H9 (cell line): Measurements from ENCODE around the gene ZSCAN25. TPM values are rescaled to one million over a fixed set of nuclear protein-coding genes. Genes with fewer than 3 reads are reported as not detected.

Experiments
- DNase-seq: peaks from one replicate; pipeline ENCODE4 v3.0.0-alpha.2; 2017
- H2AFZ ChIP-seq: one replicate; pipeline ENCODE4 v1.6.1; 2013; ENCODE audit warnings: mild to moderate bottlenecking, low read length, control low read depth, moderate library complexity
- H2AK5ac ChIP-seq: 2 replicates; pipeline ENCODE4 v1.6.1; 2013; ENCODE audit warnings: low read length, control low read depth, mixed read lengths; ENCODE audit not compliant: insufficient read length
- H2BK120ac ChIP-seq: one replicate; pipeline ENCODE4 v1.6.1; 2013; ENCODE audit warnings: low read depth, mild to moderate bottlenecking, low read length, control low read depth, inconsistent platforms; ENCODE audit not compliant: poor library complexity, severe bottlenecking
- H2BK12ac ChIP-seq: 2 replicates; pipeline ENCODE4 v1.6.1; 2013; ENCODE audit warnings: low read length, control low read depth, mixed read lengths, low read depth; ENCODE audit not compliant: insufficient read length
- H2BK15ac ChIP-seq: 2 replicates; pipeline ENCODE4 v1.6.1; 2013; ENCODE audit warnings: low read depth, low read length, control low read depth
- H2BK20ac ChIP-seq: one replicate; pipeline ENCODE4 v1.6.1; 2013; ENCODE audit warnings: low read depth, mild to moderate bottlenecking, low read length, control low read depth, inconsistent platforms; ENCODE audit not compliant: poor library complexity, severe bottlenecking
- H2BK5ac ChIP-seq: 2 replicates; pipeline ENCODE4 v1.6.1; 2013; ENCODE audit warnings: low read length, control low read depth, mixed read lengths; ENCODE audit not compliant: insufficient read length
- H3K14ac ChIP-seq: 2 replicates; pipeline ENCODE4 v1.6.1; 2013; ENCODE audit warnings: low read length, control low read depth; ENCODE audit not compliant: insufficient read depth
- H3K18ac ChIP-seq: 2 replicates; pipeline ENCODE4 v1.6.1; 2013; ENCODE audit warnings: low read depth, mild to moderate bottlenecking, mixed read lengths, low read length, control low read depth; ENCODE audit not compliant: insufficient read length
- H3K23ac ChIP-seq: 2 replicates; pipeline ENCODE4 v1.6.1; 2013; ENCODE audit warnings: low read length, control low read depth, mixed read lengths, low read depth; ENCODE audit not compliant: insufficient read length
- H3K23me2 ChIP-seq: 2 replicates; pipeline ENCODE4 v1.6.1; 2013; ENCODE audit warnings: low read depth, mild to moderate bottlenecking, mixed read lengths, low read length, control low read depth; ENCODE audit not compliant: insufficient read length, poor library complexity, severe bottlenecking
- H3K27ac ChIP-seq: 2 replicates; pipeline ENCODE4 v1.5.1; 2013; ENCODE audit warnings: low read length, control low read depth, mixed read lengths, low read depth; ENCODE audit not compliant: insufficient read length
- H3K27me3 ChIP-seq: 2 replicates; pipeline ENCODE4 v1.6.1; 2013; ENCODE audit warnings: low read length, control low read depth, inconsistent platforms; ENCODE audit not compliant: insufficient read depth
- H3K4ac ChIP-seq: 2 replicates; pipeline ENCODE4 v1.6.1; 2013; ENCODE audit warnings: low read depth, mild to moderate bottlenecking, control low read depth, inconsistent platforms, low read length, moderate library complexity
- H3K4me1 ChIP-seq: 2 replicates; pipeline ENCODE4 v1.6.1; 2013; ENCODE audit warnings: low read length, control low read depth, inconsistent platforms; ENCODE audit not compliant: insufficient read depth
- H3K4me2 ChIP-seq: 2 replicates; pipeline ENCODE4 v1.6.1; 2013; ENCODE audit warnings: low read length, control low read depth, mixed read lengths; ENCODE audit not compliant: insufficient read length, insufficient read depth
- H3K56ac ChIP-seq: 2 replicates; pipeline ENCODE4 v1.6.1; 2013; ENCODE audit warnings: low read depth, mild to moderate bottlenecking, mixed read lengths, low read length, control low read depth; ENCODE audit not compliant: insufficient read length
- H3K79me1 ChIP-seq: 2 replicates; pipeline ENCODE4 v1.6.1; 2013; ENCODE audit warnings: low read depth, mild to moderate bottlenecking, moderate library complexity, low read length, control low read depth, inconsistent platforms; ENCODE audit not compliant: insufficient read depth, poor library complexity, severe bottlenecking
- H3K79me2 ChIP-seq: 2 replicates; pipeline ENCODE4 v1.6.1; 2013; ENCODE audit warnings: low read length, control low read depth, inconsistent platforms; ENCODE audit not compliant: insufficient read depth
- H3K9ac ChIP-seq: 2 replicates; pipeline ENCODE4 v1.6.1; 2013; ENCODE audit warnings: low read length, control low read depth, mixed read lengths; ENCODE audit not compliant: insufficient read length; ENCODE audit errors: extremely low read depth
- H3K9me3 ChIP-seq: one replicate; pipeline ENCODE4 v1.6.1; 2013; ENCODE audit warnings: low read depth, low read length, inconsistent platforms; ENCODE audit not compliant: control insufficient read depth
- H3T11ph ChIP-seq: one replicate; pipeline ENCODE4 v1.6.1; 2013; ENCODE audit warnings: mild to moderate bottlenecking, low read length, control low read depth, inconsistent platforms
- H4K20me1 ChIP-seq: one replicate; pipeline ENCODE4 v1.6.1; 2013; ENCODE audit not compliant: control insufficient read depth, insufficient read length, insufficient read depth
- H4K5ac ChIP-seq: 2 replicates; pipeline ENCODE4 v1.6.1; 2013; ENCODE audit warnings: low read depth, mild to moderate bottlenecking, mixed read lengths, low read length, control low read depth; ENCODE audit not compliant: insufficient read length
- H4K8ac ChIP-seq: replicated peaks from 2 replicates; pipeline ENCODE4 v1.6.1; 2013; ENCODE audit warnings: low read length, control low read depth, mixed read lengths, low read depth; ENCODE audit not compliant: insufficient read length
- H4K91ac ChIP-seq: 2 replicates; pipeline ENCODE4 v1.6.1; 2013; ENCODE audit warnings: low read depth, mild to moderate bottlenecking, moderate library complexity, mixed read lengths, low read length, control low read depth; ENCODE audit not compliant: insufficient read length
- H3K27ac Mint-ChIP-seq, 3 experiments: 2 replicates in 2 of 3; 3 replicates in 1 of 3; pipeline ENCODE4 v1.8.0; 2020 to 2021; ENCODE audit warnings: mixed read lengths in 3 of 3, mild to moderate bottlenecking in 1 of 3, moderate library complexity in 1 of 3
- H3K27me3 Mint-ChIP-seq: 2 replicates; pipeline ENCODE4 v1.8.0; 2021; ENCODE audit warnings: low read depth, mild to moderate bottlenecking, moderate library complexity, mixed read lengths
- H3K36me3 Mint-ChIP-seq, 3 experiments: 2 replicates in 2 of 3; 3 replicates in 1 of 3; pipeline ENCODE4 v1.8.0; 2020 to 2021; ENCODE audit warnings: low read depth in 3 of 3, mixed read lengths in 3 of 3; ENCODE audit not compliant: insufficient read depth in 1 of 3
- H3K4me1 Mint-ChIP-seq, 2 experiments: 2 replicates each; pipeline ENCODE4 v1.8.0; 2020; ENCODE audit warnings: mixed read lengths in 2 of 2
- H3K4me3 Mint-ChIP-seq, 2 experiments: 2 replicates in 1 of 2; 3 replicates in 1 of 2; pipeline ENCODE4 v1.8.0; 2020 to 2021; ENCODE audit warnings: mild to moderate bottlenecking in 2 of 2, mixed read lengths in 2 of 2, moderate library complexity in 1 of 2
- H3K9me3 Mint-ChIP-seq, 2 experiments: 2 replicates in 1 of 2; 3 replicates in 1 of 2; pipeline ENCODE4 v1.8.0; 2020; ENCODE audit warnings: mild to moderate bottlenecking in 2 of 2, mixed read lengths in 2 of 2, moderate library complexity in 1 of 2
- CTCF ChIP-seq: fragments of 200-600 bp; sonication (generic); conservative IDR thresholded peaks from 3 replicates; pipeline ENCODE4 v1.8.0; 2021; ENCODE audit warnings: antibody characterized with exemption, mild to moderate bottlenecking
- WGBS: extraction: QIAGEN DNeasy Blood & Tissue Kit; methylation state at CpG from one replicate; pipeline ENCODE4 v1.1.7; 2013; ENCODE audit warnings: missing lambda C conversion rate, low lambda C conversion rate, mixed read lengths; ENCODE audit not compliant: insufficient read length; ENCODE audit errors: extremely low coverage; 5-methylcytosine and 5-hydroxymethylcytosine counted together
- total RNA-seq: library from RNA; stranded (reverse); gene quantifications from 2 replicates; pipeline ENCODE4 v1.2.1, GENCODE V29; 2021

Gene ZSCAN25
- total RNA-seq, 1 experiment from 2014 or later = 21.3 TPM

- H3K27ac Mint-ChIP-seq = peak overlapping the region in 2 of 3 experiments; percentile 28 to 85; a peak in 4 of 7 replicates
- H3K27me3 Mint-ChIP-seq = no peaks in the 10 kb centered on the region
Observed at GRCh38 chr7:99576251-99576650, 40.5 kb upstream of the ZSCAN25 start.

More at GRCh38 chr7:99576251-99576650, 40.5 kb upstream of the ZSCAN25 start:
- H3K56ac ChIP-seq = no peak overlapping the region
- no peak overlapping the region for H2BK120ac ChIP-seq
- TF ChIP-seq CTCF = no peak
- Mint-ChIP-seq H3K4me3 (no peak overlapping the region), H3K36me3 (peaks cover 22 to 28% (median 27%) of the 10 kb centered on the region in 3 experiments; a peak in 6 of 7 replicates), H3K4me1 (peaks cover 33 to 40% of the 10 kb centered on the region in 2 experiments), H3K9me3 (no peaks in the 10 kb centered on the region)
- no peak overlapping the region for H2BK12ac ChIP-seq
- H4K20me1 ChIP-seq = no peaks in the 10 kb centered on the region
- no peak overlapping the region for H3T11ph ChIP-seq
- H3K4me2 ChIP-seq = no peak overlapping the region
- no peak overlapping the region for H2AFZ ChIP-seq
- H3K14ac ChIP-seq = no peak overlapping the region
- no peak overlapping the region for H2BK15ac ChIP-seq
- no peak overlapping the region for H3K18ac ChIP-seq
- no peak overlapping the region for H2BK5ac ChIP-seq
- H3K79me2 ChIP-seq = peaks cover 1% of the 10 kb centered on the region; the same call in 1 of the 2 replicates
- no peak overlapping the region for H2BK20ac ChIP-seq
- no peak overlapping the region for H4K8ac ChIP-seq
- peaks cover 2% of the 10 kb centered on the region; the same call in 1 of the 2 replicates for H3K4me1 ChIP-seq
- H2AK5ac ChIP-seq = no peak overlapping the region
- no peak overlapping the region for H3K27ac ChIP-seq
- H3K23ac ChIP-seq = no peak overlapping the region
- WGBS = no CpG with 5 or more reads among the region's 3 CpGs
- no peaks in the 10 kb centered on the region for H3K27me3 ChIP-seq
- no peak overlapping the region for H3K4ac ChIP-seq
- H3K23me2 ChIP-seq = peaks cover 10% of the 10 kb centered on the region
- no peak overlapping the region for H3K9ac ChIP-seq
- no peak for DNase-seq
- no peaks in the 10 kb centered on the region for H3K9me3 ChIP-seq
- no peaks in the 10 kb centered on the region for H3K79me1 ChIP-seq
- H4K91ac ChIP-seq = no peak overlapping the region
- no peak overlapping the region for H4K5ac ChIP-seq
